Stimulated activated CD8-positive, alpha-beta memory T cell treated with anti-CD3 and anti-CD28 coated beads, Interleukin-12 subunit alpha, Interleukin-12 subunit beta, amount 100 ng/mL, for 24 hours (primary cell): Measurements from ENCODE around the gene HLA-DPA1.
"Not testable (repeated sequence)": the region's sequence is repeated elsewhere in the genome, so short reads cannot be mapped to it uniquely, and the experiment has no call there.

Experiments
- DNase-seq: peaks from one replicate; pipeline ENCODE4 v3.0.0-alpha.2; 2020; ENCODE audit errors: extremely low read depth

The HLA-DPA1 gene

DNA sequence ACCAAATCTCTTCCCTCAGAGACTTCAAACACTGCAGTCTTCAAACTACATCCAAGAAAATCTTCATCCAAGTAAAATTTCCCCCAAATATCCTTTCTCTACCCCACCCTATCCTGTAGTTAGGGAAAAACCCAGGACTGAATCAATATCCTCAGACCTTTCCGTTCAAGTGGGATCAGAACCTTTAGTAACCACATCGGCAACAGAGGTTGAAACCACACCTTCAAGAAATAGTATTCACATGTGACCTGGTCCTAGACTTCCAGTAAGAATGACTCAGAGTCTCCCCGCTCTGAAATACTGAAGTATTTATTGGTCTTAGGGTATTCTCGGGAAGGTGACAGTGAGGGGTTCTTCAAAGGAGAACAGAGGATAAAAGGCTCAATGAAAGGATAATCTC is 8.7 kb downstream of the HLA-DPA1 start:
- DNase-seq: no peak

GRCh38 chr6:33063435-33063834 is 10.0 kb downstream of the HLA-DPA1 start:
- DNase-seq: not testable (repeated sequence)

- DNase-seq: no peak
Measured at GRCh38 chr6:33061987-33062386, 11.5 kb downstream of the HLA-DPA1 start.

GRCh38 chr6:33057222-33058150 is 16.0 kb downstream of the HLA-DPA1 start:
- no peak for DNase-seq

- no peak for DNase-seq
Measured at GRCh38 chr6:33053230-33053629, 20.2 kb downstream of the HLA-DPA1 start.

GRCh38 chr6:33052627-33053026 is 20.8 kb downstream of the HLA-DPA1 start:
- no peak for DNase-seq

- no peak for DNase-seq
Measured at GRCh38 chr6:33050014-33050810, 23.2 kb downstream of the HLA-DPA1 start.

DNA sequence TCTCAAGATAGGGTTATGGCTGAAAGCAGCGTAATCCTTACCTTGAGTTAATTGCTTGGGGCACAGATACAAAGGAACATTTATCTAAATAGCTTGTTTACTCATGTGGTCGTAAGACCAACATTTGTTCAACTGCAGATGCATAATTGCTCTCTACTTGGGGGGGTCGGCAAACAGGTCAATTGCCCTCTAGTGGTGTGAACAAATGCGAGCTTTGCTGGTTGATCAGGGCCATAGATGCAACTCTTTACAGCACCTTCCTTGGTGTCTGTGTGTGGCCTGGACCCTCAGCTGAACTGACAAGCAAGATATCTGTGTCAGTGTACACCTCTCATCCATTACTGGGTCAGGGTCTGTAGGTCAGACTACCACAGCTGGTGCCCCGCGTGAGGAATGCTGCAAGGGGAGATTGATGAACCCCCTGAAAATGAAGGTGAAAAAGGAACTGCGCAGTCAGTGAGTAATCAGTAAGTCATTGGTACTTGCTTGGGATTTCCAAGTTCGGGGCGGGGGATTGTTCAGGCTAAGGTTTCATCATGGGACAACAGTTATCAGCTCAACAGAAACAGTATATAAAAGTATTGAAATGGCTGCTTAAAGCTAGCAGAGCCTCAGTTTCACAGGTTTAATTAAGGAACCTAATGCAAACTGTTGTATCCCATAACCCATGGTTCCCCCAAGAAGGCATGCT is 24.0 kb downstream of the HLA-DPA1 start:
- DNase-seq: no peak

DNA sequence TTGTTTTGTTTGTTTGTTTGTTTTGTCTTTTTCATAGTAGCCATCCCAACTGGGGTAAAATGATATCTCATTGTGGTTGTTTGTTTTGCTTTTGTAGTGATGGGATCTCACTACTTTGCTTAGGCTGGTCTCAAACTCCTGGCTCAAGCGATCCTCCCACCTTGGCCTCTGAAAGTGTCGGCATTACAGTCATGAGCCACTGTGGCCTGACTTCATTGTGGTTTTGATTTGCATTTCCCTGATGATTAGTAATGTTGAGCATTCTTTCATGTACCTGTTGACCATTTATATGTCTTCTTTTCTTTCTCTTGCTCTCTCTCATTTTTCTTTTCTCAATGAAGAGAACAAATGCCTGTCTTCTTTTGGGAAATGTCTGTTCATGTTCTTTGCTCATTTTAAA is 33.3 kb downstream of the HLA-DPA1 start:
- DNase-seq: no peak

DNA sequence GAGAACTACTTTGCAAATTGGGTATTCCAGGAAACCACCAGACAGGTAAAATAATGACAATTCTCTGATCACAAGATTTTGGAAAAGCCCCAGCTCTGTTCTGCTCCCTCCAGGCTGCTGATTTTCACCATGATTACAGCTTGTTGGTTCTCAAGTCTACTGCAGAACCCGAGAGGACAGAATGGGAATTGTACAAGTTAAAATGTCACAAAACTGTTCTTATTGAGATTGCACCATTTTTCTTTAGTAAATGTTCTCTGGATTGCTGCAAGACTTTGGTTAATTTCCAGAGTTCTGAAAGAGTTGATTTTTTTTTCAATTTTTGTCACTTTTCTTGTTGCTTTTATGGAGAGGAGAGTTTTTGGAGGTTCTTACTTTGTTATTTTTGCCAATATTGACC is 36.9 kb downstream of the HLA-DPA1 start:
- DNase-seq: no peak

DNA sequence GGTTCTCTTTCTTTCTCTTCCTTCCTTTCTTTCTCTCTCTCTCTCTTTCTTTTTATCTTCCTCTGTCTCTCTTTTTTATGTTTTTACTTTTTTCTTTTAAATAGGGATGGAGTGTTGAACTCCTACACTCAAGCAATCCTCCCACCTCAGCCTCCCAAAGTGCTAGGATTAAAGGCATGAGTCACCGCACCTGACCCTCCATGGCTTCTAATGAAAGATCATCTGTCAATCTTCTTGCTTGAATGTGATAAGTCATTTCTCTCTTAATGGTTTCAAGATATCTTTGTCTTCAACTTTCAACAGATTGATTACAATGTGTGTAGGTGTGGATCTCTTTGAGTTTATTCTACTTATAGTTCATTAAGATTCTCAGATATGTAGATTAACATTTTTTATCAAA is 38.9 kb downstream of the HLA-DPA1 start:
- no peak for DNase-seq

DNA sequence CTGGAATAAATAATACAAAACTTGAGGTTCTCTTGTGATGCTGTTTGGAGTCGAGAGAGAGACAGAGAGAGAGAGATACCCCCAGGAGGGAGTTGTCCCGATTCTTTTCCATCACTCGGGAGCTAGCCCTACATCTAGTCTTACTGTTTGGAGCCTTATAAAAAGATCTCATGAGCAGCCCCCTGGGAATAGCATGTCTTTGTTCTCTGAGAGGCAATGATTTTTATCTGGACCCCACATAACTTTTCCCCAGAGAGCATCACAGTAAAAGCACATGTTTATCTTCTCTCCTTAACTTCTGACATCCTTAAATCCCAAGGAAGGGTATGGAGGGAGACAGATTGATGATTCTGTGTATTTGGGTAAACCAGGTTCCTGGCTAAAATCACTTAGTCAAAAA is 43.2 kb downstream of the HLA-DPA1 start:
- DNase-seq: no peak

DNA sequence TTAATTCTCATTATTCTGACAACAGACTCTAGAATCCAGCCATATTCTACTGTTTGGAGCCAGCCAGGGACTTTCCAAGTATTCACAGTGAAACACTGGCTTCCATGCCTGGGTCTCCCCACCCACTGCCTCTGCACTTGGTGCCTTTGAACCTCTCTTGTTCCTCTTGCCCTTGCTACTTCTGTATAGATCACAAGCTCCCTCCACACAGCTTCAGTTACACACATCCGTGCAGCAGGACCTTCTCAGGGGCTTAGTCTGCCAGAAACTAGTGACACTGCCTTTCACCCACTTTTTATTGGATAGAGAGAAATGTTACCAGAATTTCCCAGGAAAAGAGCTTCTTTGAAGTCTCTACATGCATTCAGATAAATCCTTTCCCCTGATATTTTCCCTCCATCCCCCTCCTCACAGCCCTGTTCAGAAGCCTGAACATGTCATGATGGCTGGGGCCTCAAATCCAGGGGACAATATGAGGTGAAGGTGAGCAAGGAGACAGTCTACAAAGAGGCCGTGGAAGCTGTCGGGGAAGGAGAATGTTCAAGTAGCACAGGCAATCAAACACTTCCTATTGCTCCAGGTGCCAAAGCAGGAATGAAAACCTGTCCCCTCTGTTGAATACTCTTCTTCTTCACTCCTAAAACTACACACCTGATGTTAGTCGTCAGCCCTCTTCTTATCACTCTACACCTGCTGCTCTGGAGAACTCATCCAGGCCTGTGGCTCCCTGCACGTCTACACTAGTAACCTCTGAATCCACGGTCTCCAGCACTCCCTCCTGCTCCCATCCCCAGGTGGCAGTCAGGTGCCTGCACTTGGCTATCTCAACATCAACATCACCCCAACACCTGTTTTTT is 43.9 kb downstream of the HLA-DPA1 start:
- no peak for DNase-seq

- DNase-seq: no peak
Measured at GRCh38 chr6:33028220-33028849, 45.1 kb downstream of the HLA-DPA1 start.

- no peak for DNase-seq
Measured at GRCh38 chr6:33024521-33024920, 48.9 kb downstream of the HLA-DPA1 start.

DNA sequence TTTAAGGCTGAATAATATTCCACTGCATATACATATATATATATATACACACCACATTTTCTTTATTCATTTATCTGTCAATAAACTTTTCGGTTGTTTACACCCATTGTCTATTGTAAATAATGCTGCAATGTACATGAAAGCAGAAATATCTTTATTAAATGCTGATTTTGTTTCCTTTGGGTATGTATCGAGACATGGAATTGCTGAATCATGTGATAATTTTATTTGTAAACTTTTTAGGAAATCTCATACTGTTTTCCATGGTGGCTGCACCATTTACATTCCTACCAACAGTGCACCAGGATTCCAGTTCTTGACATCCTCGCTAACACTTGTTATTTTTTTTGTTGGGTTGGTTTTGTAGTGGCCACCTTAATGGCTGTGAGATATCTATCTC is 49.9 kb downstream of the HLA-DPA1 start:
- DNase-seq: no peak

- DNase-seq: no peak
Measured at GRCh38 chr6:33021917-33022316, 51.5 kb downstream of the HLA-DPA1 start.

DNA sequence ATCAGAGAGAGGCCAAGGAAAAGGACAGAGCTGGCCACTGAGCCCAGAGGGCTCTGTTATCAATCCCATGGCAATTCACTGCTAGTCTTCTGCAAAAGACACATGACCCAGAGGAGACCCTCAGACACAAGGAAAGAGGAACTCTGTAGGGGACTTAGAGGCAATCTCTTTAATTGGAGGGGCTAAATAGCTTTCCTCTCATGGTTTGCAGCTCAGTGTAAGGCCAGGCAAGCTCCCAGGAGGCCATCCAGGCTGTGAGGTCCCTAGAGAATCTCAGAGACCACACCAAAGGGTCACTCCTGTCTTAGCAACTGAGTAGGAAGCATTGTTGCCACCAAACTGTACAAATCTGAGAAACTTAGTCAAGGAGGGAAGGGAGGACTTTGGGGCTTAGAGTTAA is 54.1 kb downstream of the HLA-DPA1 start:
- no peak for DNase-seq

- DNase-seq: no peak
Measured at GRCh38 chr6:33018904-33019303, 54.5 kb downstream of the HLA-DPA1 start.

GRCh38 chr6:33018418-33018817 is 55.0 kb downstream of the HLA-DPA1 start:
- no peak for DNase-seq
